HG03460 (cell line): Measurements from ENCODE around the gene TRDMT1.

ENCODE experiments used
- ATAC-seq: cut with Tn5 transposase; IDR thresholded peaks from one replicate; pipeline ENCODE4 v1.9.1; 2021; ENCODE audit not compliant: unreplicated experiment

TRDMT1 gene, protein sequence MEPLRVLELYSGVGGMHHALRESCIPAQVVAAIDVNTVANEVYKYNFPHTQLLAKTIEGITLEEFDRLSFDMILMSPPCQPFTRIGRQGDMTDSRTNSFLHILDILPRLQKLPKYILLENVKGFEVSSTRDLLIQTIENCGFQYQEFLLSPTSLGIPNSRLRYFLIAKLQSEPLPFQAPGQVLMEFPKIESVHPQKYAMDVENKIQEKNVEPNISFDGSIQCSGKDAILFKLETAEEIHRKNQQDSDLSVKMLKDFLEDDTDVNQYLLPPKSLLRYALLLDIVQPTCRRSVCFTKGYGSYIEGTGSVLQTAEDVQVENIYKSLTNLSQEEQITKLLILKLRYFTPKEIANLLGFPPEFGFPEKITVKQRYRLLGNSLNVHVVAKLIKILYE

DNA sequence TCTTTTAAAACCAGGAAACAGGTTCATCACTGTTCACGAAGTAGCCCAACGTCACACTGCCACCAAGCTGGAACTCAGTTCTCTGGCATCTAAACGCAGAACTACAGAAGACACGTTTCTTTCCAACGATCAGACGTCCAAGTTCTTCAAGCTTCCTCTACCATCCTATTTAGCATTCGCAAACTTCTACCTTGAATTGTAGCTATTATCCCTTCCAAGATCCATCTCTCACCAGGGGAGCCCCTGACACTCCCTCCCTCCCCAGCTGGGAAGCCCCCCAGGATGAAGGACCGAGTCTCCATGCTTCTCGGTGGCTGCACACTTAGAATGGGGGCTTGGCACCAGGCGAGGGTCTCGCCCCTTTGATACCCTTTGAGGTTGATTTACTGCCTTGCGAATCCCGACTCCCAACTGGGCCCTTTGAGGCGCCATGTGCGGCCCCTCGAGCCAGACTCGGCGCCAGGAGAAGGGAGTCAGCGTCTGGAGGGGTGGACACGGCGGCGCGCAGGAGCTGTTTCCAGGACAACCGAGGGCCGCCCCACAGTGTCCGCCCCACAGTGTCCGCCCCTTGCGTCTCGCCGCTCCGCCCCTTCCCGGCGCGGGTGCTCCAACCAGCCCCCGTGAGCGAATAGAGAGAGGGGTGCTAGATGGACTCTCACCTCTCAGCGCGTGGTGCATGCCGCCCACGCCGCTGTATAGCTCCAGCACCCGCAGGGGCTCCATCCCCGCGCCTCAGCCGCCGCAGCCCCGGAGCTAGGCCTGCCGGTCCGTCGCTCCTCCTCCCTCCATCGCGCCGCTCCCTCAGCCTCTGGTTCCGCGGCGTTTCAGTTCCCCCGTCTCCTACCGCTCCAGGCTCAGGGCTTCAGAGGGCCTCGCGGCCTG lies at the start of gene TRDMT1:
Gene TRDMT1, minus strand, starts transcription at position 761 of the 882 bp plus-strand sequence. Its CDS starts 38 bp downstream, at position 723.
- peak; percentile 89 for ATAC-seq

DNA sequence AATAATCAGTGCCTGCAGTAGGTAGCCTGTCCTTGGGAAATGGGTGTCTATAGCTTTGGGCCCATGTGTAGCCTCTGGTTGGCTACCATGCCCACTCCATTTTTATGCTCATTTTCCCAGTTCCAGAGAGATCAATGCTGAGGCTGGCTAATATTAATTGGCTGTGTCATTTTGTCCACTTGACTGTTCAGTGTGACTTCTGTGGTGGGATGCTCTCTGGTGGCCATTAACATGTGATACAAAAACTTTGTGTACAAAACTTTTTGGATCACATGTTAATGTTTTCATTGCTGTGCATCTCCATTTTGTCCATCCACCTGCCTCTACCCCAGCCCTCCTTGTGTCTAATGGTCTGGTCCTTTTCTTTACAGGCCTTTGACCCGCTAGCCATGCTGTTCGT lies 49.3 kb upstream of the TRDMT1 start:
- ATAC-seq = no peak

DNA sequence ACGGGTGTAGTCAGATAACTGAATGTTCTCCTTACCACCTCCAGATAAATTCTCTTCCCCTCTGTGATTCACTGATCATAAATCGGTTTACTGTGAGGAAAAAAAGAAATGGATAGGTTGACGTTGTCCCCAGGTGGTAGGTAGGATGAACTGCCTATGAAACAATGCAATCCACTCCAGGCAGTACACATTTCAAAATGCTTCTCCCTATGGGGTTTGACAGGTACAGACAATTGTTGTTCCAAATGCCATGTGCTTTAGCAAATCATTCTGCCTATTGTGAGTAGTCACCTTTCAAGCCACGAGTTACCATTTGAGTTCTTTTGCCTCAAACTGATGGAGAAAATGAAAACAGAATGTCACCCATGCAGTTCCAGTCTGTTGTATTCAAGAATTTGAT lies 48.3 kb upstream of the TRDMT1 start:
- ATAC-seq = no peak

DNA sequence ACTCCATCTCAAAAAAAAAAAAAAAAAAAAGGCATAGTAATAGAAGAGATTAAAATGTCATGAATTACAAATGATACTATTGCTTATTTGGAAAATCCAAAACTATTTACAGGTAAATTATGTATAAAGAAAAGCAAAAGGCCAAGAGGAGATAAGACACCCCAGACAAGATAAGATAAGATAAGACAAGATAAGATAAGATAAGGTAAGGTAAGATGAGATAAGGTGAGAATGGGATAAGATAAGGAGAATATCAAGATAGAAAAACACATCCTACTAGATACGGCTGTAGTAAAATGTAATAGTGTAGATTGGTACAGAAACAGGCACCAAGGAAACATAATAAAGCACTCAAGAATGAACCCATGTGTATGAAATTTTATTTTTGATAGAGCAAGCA lies 47.5 kb upstream of the TRDMT1 start:
- ATAC-seq = no peak

DNA sequence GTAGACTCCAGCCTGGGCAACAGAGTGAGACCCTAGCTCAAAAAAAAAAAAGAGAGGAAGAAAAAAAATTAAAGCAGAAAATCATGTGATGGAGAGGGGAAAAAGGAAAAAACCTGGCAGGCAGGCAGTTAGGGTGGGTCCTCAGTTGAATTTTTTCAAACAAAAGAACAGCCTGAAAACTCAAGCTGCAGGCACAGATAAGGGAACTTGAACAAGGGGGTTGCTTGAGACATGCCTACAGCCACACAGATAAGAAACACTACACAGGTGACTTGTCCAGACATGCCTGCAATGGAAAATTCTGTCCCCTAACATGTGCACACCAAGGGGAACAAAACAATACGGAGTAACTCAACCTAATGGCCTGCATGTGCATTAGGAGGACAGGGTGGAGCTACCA lies 45.7 kb upstream of the TRDMT1 start:
- no peak for ATAC-seq

DNA sequence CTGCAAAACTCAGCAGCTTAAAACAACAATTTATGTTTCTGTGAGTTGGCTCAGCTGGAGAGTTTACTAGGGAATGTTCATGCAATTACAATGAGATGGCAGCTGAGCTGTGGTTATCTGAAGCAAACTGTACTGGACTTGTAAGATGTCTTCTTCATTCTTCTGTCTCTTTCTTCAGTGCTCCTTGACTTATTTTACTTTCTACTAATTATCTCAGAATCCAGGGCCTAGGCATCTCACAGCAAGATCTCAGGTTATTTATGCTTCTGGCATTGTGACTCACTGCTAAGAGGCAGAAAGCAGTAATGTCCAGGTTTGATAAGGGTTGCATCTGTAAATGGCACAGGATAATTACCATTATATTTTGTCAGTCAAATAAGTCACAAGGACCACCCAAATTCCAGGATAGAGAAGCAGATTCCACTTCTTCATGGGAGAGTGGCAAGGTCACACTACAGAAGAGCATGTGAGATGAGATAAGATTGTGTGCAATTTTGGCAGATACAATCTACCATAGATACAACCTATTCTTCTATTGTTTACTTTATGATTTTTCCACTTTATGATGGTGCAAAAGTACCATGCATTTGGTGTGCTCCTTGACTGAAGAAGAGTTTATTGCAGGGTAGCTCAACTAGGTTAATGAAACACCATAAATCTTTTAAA lies 43.4 kb upstream of the TRDMT1 start:
- ATAC-seq = no peak

DNA sequence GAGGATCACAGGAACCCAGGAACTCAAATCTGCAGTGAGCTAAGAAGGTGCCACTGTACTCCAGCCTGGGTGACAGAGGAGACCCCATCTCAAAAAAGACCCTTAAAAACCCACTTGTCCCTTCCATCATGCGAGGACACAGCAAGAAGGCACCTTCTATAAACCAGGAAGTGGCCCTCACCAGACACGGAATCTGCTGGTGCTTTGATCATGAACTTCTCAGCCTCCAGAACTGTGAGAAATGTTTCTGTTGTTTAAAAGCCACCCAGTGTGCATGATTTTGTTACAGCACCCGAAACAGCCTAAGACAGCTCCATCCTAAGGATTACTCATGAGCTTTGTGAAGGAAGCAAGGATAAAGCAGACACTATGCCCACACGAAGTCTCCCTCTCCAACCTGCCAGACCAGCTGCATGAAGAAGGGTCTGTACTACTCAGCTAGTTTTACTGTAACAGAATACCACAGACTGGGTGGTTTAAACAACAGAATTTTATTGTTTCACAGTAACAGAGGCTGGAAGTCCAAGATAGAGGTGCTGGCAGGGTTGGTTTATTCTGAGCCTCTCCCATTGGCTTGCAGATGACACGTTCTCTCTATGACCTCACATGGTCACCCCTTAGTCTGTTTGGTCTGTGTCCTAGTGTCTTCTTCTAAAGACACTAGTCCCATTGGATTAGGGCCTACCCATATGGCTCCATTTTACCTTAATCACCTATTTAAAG lies 40.3 kb upstream of the TRDMT1 start:
- ATAC-seq = no peak

DNA sequence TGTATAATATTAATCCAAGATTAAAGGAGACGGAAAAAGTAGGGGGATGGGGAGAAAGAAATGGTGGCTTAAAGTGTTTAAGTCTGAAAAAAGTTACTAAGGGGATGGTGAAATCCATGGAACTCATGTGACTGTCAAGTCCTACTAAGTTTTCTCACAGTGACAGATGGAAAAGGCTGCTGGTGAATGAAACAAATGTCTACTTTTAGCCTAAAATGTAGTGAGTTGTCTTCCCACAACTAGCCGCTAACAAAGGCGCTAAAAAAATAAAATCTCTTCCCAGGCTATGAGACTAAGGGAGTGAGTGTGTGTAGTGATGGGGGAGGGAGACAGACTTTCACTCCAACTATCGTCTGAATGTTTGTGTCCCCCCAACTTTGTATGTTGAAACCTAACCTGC lies 39.1 kb upstream of the TRDMT1 start:
- ATAC-seq = no peak

DNA sequence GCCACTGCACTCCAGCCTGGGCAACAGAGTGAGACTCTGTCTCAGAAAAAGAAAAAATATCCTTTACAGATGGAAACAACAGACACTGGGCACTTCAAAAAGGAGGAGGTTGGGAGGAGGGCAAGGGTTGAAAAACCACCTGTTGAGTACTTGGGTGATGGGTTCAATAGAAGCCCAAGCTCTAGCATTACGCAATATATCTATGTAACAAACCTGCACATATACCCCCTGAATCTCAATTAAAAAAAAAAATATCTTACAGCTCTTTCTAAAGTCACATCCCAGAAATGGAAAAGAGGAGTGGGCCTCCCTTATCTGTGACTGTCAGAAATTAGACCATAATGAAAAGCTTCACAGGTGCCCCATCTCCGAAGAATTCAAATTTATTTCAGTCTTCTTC lies 38.6 kb upstream of the TRDMT1 start:
- no peak for ATAC-seq

DNA sequence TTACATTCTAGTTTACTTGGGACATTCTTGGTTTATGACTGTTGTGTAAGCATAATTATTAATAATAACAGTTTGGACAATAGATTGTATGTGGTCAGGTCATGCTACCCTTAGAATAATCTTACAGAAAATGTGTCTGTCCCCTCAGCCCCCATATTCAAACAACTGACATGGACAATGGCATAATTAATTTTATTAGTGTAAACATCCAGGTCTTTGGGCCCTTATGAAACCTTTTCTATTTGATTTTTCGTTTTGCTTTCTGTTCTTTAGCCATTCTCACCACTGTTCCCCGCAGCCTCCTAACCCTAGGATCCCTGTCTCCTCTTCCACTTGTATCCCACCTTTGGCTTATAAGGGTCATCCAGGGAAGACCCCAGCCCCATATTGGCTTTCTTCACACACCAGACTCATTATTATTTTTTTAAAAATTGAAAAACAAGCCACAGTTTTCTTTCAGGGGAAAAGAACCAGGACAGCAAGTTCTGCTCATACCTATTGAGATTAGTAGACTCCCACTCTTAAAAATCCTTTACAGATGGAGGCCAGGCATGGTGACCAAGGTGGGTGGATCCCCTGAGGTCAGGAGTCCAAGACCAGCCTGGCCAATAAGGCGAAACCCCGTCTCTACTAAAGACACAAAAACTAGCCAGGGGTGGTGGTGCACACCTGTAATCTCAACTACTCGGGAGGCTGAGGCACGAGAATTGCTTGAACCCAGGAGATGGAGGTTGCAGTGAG lies 38.0 kb upstream of the TRDMT1 start:
- ATAC-seq = no peak

DNA sequence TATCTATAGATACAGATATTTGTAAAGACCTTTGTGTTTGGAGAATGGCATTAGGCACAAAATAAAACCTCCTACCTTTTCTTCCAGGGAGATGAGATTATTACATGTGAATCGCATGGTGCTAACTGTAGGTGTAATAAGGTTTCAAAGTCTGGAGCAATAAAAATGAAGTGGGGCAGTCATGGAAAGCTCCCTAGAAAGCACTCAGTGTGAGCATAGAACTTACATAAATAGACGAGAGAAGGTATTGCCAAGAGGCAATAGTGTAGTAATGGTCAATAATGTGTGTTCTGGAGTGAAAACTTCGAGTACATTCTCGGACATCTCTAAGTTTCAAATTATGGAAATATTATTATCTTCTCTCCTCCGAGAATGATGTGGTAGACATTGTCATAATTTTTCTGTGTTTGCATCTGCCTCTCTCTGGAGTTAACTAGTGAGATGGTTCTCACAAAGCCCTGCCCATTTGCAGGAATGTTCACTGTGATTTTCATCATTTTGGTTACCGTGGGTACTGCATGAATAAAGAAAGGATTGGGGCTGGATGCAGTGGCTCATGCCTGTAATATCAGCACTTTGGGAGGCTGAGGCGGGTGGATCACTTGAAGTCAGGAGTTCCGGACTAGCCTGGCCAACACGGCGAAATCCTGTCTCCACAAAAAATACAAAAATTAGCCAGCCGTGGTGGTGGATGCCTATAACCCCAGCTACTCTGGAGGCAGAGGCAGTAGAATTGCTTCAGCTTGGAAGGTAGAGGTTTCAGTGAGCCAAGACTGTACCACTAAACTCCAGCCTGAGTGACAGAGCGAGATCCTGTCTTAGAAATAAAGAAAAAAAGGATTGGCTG lies 37.2 kb upstream of the TRDMT1 start:
- no peak for ATAC-seq

DNA sequence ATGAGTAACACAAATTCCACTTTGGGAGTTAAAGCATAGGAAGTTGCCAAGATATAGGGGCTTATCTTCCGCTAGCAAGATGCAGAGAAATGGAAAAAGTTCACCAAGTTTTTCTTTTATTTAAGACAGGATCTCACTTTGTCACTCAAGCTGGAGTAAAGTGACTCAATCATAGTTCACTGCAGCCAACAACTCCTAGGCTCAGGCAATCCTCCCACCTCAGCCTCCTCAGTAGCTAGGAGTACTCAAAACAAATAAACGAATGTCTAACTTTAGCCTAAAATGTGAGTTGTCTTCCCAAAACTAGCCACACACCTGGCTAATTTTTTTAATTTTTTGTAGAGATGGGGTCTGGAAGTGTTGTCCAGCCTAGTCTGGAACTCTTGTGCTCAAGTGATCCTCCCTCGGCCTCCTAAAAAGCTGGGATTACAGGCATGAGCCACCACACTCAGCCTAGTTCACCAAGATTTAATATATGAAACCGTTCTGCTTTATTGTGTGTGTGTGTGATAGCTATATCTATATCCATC lies 36.5 kb upstream of the TRDMT1 start:
- no peak for ATAC-seq

DNA sequence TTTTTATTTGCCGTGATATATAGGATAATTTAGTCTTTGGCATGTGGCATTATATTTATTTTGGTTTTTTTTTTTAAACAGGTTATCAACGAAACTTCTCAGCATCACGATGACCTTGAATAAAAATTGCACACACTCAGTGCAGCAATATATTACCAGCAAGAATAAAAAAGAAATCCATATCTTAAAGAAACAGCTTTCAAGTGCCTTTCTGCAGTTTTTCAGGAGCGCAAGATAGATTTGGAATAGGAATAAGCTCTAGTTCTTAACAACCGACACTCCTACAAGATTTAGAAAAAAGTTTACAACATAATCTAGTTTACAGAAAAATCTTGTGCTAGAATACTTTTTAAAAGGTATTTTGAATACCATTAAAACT lies 35.7 kb upstream of the TRDMT1 start:
- no peak for ATAC-seq

DNA sequence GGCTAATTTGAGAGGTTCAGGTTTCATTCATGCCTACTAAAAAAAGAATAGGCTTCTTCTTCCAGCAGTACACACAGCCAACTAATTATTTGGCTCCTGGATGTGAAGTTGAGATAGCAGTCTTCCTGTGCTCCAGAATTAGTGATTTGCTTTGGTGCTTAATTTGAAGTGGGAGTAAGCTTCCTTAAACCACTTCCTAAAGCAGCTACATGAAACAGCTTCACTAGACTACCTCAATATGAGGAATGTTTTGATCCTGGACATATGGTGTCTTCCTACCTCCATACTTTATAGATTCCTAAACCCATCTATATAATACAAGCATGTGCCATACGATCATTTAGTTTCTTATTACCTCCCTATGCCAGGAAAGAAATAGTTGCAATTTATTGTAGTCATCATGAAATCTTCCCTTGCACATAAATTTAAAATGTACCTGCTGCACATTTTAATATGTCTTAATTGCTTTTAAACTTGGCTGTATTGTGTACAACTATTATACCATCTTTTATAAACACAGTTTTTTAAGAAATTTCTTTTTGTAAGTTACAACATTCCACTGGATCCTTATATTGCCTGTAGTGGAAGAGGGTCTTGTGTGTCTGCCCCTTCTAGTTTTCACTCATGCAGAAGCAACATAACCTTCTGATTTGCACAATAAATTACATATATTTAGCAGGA lies 35.1 kb upstream of the TRDMT1 start:
- no peak for ATAC-seq

DNA sequence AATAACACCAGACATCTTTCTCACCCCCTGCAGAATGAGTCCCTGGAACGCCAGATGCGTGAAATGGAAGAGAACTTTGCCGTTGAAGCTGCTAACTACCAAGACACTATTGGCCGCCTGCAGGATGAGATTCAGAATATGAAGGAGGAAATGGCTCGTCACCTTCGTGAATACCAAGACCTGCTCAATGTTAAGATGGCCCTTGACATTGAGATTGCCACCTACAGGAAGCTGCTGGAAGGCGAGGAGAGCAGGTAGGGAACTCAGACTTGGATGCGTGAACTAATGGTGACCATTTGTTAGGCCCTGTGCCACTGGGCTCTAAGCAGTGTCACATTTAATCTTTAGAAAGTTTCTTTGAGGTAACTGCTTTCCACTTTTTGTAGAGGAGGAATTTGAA lies 33.7 kb upstream of the TRDMT1 start:
- no peak for ATAC-seq

DNA sequence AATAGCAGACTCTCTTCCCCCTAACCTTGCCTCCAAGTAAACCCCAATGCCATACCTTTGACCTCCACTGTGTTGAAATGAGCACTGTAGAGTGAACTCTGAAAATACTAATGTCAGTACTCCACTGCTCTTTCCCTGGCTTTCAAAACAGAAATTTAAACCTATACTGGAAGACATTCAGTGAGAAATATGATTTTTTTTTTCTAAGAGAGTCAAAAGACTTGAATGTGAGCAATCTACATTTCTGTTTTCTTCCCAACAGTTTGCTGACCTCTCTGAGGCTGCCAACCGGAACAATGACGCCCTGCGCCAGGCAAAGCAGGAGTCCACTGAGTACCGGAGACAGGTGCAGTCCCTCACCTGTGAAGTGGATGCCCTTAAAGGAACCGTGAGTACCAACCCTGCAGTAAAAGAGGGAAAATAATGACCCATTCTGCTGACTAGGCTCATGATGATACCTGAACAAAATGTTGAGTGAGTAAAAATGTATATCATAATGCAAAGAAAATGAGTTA lies 33.0 kb upstream of the TRDMT1 start:
- ATAC-seq = no peak

DNA sequence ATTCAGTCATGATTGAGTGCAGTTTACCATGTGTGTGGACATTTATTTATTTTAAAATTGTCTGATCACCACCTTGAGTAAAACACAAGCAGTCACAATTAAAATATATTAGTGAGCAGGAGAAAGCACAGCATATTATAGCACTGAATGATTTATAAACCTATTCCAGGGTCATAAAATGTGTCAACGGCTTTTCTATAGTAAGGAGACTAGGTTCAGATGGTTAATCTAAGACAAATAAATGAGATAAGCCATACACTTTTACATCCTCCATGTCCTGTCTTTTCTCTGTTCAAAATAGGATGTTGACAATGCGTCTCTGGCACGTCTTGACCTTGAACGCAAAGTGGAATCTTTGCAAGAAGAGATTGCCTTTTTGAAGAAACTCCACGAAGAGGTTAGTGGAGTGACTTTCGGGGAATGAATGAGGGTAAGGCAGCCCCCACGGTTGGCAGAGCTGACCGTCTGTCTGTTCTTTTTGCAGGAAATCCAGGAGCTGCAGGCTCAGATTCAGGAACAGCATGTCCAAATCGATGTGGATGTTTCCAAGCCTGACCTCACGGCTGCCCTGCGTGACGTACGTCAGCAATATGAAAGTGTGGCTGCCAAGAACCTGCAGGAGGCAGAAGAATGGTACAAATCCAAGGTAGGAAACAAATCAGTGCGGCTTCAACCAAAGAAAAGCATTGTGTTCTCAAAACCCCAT lies 32.0 kb upstream of the TRDMT1 start:
- no peak for ATAC-seq
